ENCODE results near the gene ZCCHC4.
"Not testable (repeated sequence)": the region's sequence is repeated elsewhere in the genome, so short reads cannot be mapped to it uniquely, and the experiment has no call there.

The ZCCHC4 gene

DNA sequence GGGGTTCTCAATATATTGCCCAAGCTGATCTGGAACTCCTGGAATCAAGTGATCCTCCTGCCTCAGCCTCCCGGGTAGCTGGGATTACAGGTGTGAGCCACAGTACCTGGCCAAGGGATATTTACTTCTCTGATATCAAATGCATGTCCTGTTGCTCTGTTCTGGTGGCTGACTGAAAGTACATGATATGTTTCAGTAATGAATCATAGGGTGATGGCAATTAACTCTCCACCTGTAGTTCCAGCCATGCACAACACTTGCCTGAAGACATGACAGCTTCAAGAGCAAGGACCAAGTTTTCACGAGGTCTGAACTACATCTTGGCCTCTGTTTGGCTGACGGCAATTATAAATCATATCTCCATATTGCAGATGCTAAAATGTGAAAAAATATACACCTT is 9.1 kb downstream of the ZCCHC4 start:
- DNase-seq: no peak

DNA sequence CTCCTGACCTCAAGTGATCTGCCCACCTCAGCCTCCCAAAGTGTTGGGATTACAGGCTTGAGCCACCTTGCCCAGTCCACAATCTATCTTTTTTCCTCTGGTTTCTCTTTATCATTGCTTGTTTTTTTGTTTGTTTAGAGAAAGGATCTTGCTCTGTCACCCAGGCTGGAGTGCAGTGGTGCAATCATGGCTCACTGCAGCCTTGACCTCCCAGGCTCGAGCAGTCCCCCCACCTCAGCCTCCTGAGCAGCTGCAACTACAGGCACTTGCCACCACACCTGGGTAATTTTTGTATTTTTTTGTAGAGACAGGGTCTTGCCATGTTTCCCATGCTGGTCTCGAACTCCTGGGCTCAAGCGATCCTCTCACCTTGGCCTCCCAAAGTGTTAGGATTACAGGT is 15.9 kb downstream of the ZCCHC4 start:
- DNase-seq: not testable (repeated sequence)

DNA sequence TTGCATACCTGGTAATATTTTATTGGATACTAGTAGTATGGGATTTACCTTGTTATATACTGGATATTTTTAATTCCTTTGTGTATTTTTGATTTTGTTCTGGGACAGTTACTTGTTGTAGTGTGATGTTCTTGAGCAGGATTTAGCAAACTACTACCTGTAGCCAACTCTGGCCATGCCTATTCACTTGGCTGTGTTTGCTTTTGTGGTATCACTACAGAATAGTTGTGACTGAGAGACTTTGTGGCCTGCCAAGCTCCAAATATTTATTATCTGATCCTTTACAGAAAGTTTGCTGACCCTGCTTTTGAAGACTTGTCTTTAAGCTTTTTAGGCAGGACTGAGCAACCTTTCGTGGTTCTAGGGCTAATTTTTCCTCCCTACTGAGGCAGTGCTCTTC is 17.8 kb downstream of the ZCCHC4 start:
- DNase-seq: no peak

DNA sequence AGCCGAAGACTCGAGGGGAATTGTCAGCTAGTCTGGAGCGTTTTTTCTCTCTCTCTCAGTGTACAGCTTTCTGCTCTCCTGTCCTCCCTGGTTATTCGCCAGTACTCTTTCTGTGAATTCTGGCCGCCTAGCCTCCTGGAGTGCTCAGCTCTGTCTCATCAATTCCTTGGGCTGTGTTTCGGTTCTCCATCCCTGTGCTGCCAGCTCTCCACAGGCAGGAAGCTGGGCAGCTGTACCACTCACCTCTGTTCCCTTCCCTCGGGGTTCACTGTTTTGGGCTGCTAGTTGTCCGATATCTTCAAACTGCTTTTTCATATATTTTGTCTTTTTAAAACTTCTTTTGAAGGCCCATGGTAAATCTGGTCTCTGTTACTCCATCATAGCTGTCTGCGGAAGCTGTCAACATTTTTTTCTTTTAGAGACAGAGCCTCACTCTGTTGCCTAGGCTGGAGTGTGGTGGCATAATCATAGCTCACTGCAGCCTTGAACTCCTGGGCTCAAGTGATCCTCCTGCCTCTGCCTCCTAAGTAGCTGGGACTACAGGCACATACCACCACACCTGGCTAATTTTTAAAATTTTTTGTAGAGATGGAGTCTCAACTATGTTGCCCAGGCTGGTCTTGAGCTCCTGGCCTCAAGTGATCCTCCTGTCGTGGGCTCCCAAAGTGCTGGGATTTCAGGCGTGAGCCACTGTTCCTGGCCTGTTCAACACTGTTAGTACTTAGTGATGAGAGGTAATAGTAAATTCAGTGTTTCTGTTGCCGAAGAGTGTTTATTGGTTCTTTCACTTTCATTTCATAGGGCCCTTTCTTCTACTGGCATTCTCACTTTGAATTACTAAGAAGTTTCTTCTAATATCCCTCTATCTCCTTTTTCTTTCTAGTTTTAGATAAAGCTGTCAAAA is 18.6 kb downstream of the ZCCHC4 start:
- DNase-seq: no peak

DNA sequence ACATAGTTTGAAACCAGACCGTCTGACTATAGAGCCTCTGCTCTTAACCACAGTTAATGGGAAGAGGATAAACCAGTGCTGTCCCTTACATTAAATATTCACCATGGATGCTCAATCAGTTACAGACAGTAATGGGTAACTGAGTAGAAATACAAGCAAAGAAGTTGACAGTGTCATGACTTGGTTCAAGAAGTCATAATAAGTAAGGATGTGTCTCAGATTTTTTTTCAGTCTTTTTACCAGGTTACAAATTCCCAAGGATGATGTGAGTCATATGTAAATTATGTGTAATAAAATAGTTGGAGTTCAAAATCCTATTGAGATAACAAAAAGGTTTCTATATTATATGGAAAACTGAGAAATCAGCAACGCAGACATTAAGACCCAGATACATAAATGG is 31.1 kb downstream of the ZCCHC4 start:
- DNase-seq: no peak

DNA sequence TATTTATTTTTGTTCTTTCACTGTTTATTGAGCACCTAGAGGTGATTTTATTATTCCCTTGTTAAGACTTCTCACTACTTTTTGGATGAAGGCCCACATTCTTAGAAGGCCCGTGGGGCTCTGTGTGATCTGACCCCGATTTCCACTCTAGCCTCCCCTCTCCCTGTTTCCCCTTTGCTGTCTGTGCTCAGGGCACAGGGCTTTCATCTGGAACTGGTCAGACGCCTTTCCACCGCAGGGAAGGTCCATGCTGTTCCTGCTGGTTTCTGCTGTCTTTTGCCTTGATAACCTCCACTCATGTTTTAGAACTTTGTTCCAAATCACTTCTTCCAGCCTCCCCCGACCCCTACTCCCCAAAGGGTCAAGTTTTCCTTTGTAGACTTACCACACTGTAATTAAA is 33.2 kb downstream of the ZCCHC4 start:
- no peak for DNase-seq

DNA sequence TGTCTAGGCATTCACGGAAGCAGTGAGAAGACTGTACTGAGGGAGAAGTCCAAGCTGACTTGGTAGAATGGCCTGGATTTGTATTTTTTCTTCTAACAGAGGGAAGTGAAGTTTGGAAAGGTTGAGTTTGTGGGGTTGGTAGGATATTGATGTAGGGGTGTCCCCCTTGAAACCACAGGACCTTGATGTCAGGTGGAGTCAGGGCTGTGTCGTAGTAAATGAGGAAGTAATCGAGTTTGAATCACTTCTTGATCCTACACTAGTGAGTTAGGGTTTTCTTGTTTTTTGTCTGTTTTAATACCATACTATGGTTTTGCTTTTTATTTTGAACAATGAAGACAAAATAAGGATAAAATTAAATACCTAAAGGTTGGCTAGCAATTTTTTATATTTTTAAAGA is 34.3 kb downstream of the ZCCHC4 start:
- DNase-seq: no peak

DNA sequence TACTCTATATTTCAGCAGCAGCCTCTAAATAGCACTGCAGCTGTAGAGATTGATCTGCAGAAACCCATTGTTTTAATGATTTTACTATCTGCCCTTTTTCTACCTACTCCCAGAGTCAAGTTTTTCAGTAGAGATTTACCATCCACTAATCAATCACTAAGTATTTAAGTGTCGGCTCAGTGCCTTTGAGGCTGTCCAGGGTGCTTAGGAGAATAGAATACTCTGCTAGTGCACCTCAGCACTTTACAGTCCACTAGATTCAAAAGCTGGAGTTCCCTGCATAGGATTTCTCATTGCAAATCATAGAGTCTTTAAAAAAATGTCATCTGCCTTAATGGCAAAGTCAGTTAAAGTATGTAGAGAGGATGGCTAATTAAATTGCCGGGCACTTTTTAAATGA is 34.9 kb downstream of the ZCCHC4 start:
- no peak for DNase-seq

DNA sequence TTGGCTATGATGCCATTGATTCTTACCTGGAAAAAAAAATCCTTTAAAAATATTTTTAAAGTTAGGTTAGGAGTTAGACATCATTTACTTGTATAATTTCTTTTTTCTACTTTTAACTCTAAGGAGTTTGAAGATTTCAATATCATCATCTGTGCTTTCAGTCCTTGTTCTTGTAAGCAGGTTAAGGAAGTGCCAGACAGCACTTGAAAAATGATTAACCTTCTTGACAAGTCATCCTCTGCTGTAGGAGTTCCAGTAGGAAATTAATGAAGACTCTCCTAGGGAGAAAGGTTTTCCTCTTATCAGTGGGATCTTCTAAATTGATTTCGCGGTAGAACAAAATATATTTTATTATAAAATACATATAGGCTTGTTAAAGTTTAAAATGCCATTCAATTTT is 35.4 kb downstream of the ZCCHC4 start:
- no peak for DNase-seq

DNA sequence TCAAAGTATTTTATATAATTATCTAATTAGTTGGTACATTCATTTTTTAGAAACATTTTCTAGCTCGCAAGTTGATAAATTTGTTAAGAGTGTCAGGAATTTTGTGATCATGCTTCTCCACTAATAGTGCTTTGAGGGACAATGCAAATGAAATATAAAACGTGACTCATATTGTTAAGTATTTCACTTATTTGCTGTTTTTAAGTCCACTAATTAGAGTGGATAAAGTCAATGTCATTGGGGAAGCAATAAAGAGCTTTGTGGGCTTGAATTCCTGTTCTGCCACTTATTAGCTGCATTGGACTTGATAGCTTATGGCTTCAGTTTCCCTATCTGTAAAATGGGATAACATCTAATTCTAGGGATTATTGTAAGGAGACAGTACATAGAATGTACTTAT is 38.0 kb downstream of the ZCCHC4 start:
- DNase-seq: no peak

DNA sequence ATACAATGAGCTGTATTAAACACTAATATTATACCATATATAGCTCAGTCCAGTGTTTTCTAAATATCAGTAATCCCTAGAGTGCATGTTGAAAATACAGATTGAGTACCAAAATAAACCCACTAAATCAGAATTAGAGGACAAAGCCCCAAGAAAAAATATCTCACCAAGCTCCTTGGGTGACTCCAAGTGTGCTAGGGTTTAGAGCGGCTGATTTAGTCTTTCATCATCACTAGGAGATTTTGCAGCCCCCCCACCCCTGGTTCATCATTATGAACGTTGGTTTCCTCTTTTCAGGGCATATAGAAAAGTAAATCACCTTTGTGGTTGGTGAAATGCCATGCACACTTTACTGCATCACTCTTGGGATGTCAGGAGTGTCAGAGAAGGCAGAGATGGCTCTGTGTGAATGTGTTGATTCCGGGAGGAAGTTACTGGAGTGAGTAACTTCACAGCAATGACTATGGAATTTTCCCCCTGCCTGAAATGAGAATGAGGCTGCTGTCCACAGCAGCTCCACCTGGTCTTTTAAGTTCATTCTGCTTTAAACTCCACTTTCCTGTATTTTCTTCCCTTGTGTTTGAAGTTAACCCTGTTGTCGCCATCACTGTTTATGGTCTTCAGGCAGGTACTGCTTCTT is 39.3 kb downstream of the ZCCHC4 start:
- peak; percentile 23 to 74 for DNase-seq

DNA sequence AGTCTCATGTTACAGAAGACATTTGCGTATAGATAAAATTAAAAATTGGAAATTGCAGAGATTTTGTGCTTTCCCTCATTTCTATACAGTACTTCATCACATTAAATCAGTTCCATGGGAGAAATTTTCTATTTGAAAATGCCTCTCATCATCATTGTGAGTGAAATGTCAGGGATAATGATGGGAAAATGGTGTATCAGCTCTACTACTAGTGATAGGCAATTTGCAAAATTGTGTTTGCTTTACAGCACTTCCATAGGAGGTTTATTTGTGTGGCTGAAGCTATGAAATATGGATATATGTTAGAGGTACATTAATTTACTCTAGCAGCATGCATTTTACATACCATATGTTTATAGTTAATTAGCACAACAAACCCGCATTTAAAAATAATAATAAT is 43.5 kb downstream of the ZCCHC4 start:
- no peak for DNase-seq

DNA sequence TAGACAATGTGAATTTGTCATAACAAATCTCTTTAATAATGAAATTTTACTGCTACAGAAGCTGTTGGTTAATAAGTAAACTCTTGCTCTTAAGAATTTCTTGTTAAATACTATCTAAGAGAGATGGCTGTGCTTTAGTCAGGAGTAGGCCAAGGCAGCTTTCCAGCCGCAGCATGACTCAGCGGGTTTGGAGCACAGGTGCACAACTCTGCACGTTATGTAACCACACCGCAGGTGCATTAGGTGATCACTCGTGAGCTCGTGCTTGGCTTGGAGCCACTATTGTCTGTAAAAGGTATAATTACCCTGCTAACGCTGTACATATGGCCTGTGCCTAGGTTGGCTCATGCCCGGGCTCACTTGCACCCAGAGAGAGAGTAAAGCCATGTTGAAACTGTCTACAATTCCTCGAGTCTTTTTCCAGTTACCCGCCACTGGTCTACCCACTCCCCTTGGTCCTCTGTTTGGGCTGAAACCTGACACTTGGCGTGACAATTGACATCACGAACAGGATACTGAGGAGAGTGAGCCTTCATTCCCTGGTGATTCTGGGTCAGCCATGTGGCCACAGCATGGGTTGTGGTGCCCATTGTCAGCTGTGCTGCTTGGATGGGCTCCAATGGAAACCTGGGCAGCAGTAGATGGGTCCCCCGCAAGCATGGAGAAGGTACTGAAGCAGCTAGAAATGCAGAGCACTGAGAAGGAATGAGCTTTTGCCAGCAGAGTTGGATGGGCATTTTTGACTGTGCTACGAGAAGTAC is 46.1 kb downstream of the ZCCHC4 start:
- DNase-seq: no peak

DNA sequence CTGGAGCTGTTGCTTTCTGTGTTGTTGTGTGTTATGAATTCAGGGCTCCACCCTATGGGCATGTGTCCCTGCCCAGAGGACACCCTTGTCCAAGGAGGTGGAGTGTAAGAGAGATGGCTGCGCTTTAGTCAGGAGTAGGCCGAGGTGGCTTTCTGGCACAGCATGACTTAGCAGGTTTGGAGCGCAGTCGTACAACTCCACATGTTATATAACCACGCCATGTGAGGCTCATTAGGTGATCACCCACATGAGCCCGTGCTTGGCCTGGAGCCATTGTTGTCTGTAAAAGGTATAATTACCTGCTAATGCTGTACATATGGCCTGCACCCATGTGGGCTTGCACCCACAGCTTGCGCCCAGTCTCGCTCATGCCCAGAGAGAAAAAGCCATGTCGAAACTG is 48.7 kb downstream of the ZCCHC4 start:
- no peak for DNase-seq

DNA sequence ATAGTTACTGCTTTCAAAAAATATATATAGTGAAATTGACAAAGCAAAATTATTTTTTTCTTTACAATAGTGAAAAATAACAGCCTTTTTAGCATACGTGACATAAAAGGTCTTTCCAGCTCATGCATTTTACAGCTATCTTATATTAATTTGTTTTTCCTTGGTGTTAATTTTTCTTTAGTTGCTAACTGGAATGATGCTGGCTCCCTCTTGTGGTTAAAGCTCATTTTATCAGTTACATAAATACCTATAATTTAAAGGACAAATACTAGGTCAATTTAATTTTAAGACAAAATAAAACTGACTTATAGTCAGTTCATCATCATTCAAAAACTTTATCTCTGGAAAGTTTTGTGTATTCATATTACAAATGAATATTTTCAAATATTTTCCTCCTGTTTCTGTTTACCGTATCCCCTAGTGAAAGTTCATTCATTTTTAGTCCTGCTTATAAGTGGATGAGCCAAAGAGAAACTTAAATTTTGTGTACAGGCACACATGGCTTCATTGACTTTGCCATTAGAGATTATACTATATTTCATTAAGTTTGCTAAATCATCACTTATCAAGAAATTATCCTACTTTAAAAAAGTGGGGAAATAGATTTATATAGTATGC is 54.5 kb downstream of the ZCCHC4 start:
- DNase-seq: peak in 1 of 2 experiments; percentile 61

DNA sequence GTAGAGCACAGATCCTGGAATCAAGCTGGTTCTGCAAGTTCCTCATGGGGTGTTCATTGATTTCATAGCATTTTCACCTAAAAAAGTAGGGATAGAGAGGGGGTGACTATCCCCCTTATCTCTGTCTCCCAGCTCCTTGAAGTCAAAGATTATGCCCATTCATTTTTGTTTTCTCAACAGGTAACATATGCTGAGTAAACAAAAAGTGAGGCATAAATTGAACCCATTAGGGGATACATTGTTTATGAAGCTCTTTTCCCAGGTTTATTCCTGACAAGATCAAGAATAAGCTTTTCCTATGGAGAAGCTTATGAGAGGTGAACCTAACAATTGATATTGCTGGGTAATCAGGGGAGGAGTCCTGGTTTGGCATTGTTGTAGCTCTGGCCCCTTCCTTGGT is 55.3 kb downstream of the ZCCHC4 start:
- no peak for DNase-seq

DNA sequence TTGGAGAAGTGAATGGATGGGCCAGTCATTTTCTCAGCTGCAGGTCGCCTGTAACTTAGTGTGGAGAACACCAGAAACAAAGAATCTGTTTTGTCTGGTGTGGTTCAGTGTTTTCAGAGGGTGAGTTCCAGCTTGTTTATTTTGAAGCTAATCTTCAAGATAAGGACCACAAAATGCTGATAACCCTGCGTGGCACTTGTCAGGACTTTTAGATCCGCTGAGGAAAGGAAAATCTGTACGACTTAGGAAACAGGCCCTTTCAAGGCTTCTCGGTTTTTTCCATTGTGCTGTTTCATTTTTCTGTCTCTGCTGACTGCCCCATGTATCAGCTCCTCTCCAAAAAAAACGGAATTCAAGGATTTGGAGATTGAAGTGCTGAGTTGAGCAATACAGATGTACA is 55.7 kb downstream of the ZCCHC4 start:
- DNase-seq: no peak

DNA sequence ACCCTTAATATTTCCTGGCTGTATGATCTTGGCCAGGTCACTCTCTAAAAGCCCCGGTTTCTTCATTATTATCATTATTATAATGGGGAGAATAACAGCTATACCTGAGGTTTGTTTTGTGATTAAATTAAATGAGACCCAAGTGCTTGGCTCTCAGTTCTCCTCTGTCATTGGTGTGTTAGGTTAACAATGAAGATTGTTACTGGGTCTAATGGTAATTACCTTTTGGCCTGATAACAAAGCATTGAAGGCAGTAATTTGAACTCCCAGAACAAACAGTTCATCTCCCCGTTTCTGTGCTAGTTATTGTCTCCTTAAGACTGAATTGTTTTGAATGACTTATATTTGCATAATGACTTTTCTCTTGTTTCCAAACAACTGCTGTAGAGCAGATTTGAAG is 57.7 kb downstream of the ZCCHC4 start:
- DNase-seq: no peak

DNA sequence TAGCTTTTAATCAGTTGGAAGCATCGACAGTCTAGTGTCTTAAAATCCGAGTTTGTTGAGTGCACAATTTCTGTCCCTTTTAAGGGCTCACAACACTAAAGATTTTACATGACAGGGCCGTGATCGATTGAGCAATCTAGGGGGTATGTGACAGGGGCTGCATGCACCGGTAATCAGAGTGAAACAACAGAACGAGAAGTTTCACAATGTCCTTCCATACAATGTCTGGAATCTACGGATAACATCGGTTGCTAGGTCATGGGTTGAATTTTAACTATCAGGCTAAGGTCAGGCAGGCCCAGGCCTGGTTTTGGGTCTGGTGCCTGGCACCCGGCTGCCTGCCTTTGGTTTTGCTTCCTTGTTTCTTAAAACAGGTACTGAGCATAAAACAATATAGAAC is 60.0 kb downstream of the ZCCHC4 start:
- not testable (repeated sequence) for DNase-seq

DNA sequence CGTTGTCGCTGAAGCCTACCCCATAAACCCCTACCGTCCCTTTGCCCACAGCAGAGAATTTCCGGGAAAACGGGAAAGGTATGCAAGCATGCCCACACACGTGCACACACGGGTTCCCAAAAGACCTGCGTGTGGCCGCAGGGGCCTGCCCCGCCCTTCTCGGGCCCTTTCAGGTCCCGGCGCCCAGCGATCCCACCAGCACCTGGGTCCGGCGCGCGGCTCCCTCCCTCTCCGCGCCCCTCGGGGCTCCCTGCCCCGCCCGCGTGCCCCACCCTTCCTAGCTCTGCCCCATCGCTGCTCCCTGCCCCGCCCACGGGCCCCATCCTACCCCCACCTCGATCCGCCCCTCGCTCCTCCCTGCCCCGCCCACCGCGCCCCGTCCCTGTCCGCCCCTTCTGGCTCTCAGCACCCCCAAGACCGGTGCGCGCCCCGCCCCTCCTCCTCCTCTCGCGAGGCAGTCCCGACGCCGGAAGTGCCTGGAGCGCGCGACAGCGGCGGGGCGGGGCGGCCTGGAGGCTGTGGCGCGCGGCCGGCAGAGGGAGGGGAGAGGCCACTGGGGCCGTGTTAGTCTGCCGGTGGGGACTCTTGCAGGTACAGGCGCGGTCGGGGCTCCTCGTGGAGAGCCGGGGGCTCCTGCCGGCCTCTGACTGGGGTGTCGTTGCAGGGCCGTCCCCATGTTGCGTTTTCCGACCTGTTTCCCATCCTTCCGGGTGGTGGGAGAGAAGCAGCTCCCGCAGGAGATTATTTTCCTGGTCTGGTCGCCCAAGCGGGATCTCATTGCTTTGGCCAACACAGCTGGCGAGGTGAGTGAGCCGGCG is 64.4 kb downstream of the ZCCHC4 start, which contains the start of gene ANAPC4:
Gene ANAPC4, plus strand, starts transcription at position 510 of the 818 bp plus-strand sequence. Its CDS starts 165 bp downstream, at position 675.
- peak; percentile 78 to 87 for DNase-seq

DNA sequence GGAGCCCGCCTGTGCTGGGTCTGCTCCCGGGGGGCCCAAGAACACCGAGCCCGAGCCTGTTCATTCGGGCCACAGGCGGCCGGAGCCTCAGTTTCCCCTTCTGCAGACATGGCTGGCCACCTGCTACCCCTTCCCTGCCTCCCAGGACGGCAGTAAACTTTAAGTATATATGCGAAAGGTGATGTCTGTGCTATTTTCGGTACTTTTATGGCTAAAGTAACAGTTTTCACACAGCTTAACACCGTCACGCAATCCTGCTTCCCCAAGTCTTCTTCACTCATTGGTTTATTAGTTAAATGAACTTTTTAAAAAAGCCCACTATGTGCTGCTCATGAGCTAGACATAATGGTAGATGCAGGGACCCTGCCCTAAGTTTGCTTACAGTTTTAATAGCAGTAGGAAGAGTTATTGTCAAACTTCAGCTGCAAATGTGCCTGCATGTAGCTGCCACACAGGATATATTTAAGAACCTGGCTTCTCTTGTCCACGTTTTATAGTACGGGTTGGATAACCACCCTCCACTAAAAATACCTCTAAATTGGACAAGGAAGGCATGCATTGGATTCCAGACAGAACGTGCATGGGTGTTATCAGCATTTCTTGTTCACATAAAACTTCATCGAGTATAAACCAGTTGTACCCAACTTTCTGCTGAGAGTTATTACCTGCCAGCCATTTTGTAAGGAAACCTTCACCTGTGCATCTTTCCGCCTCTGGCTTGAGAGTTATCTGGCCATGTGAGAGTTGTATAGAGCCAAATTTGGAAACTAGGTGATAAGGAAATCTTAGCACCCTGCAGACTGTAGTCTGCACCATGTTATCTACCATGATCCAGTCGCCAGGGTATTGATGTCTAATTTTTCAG is 65.2 kb downstream of the ZCCHC4 start:
- DNase-seq: no peak

All from SW 1271 (cell line).